Measurements from ENCODE around the gene TYR. TPM values are rescaled to one million over a fixed set of nuclear protein-coding genes. Genes with fewer than 3 reads are reported as not detected.
"Not testable (repeated sequence)": the region's sequence is repeated elsewhere in the genome, so short reads cannot be mapped to it uniquely, and the experiment has no call there.

The TYR gene
- total RNA-seq, 1 experiment from 2014 or later = not detected

DNA sequence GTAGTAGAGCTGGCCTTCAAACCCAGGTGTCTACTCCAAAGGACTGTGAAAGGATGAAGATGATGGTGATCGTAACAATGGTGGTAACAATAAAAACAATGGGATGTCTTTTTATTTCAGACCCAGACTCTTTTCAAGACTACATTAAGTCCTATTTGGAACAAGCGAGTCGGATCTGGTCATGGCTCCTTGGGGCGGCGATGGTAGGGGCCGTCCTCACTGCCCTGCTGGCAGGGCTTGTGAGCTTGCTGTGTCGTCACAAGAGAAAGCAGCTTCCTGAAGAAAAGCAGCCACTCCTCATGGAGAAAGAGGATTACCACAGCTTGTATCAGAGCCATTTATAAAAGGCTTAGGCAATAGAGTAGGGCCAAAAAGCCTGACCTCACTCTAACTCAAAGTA lies 117.3 kb downstream of the TYR start:
- not testable (repeated sequence) for H3K36me3 ChIP-seq; H3K4me1 ChIP-seq; H3K27me3 ChIP-seq; DNase-seq; H3K27ac ChIP-seq; H3K9me3 ChIP-seq (replicated peaks); H3K4me3 ChIP-seq

- H3K9me3 ChIP-seq (replicated peaks); H3K27ac ChIP-seq; H3K4me3 ChIP-seq; H3K27me3 ChIP-seq; H3K4me1 ChIP-seq; DNase-seq; H3K36me3 ChIP-seq: not testable (repeated sequence)
These were observed 125.4 kb downstream of the TYR start for GRCh38 chr11:89303029-89303428.

DNA sequence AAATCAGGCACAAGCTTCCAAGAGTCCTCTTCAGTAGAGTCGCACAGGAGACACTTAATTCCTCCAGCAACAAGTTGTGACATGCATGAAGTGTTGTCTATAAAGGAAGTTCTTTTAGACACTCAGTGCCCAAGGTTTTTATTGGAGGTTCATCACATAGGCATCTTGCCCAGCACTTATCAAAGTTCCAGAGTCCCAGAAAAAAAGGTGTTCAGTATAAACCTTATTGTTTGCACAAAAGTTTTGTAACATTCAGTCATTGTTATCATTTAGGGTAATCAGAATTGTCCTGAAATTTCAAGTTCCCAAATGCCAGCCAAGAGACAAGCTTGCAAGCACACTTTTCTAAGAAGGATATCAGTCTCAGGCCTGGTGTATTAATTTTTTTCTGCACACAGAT lies 130.6 kb downstream of the TYR start:
- not testable (repeated sequence) for H3K4me1 ChIP-seq; H3K27ac ChIP-seq; DNase-seq; H3K27me3 ChIP-seq; H3K9me3 ChIP-seq (replicated peaks); H3K36me3 ChIP-seq; H3K4me3 ChIP-seq

- H3K4me1 ChIP-seq; H3K4me3 ChIP-seq; H3K27ac ChIP-seq; DNase-seq; H3K27me3 ChIP-seq; H3K36me3 ChIP-seq; H3K9me3 ChIP-seq (replicated peaks): not testable (repeated sequence)
These were observed 131.8 kb downstream of the TYR start for GRCh38 chr11:89309321-89309985.

GRCh38 chr11:89310607-89311006 lies 132.9 kb downstream of the TYR start:
- not testable (repeated sequence) for H3K4me3 ChIP-seq

DNA sequence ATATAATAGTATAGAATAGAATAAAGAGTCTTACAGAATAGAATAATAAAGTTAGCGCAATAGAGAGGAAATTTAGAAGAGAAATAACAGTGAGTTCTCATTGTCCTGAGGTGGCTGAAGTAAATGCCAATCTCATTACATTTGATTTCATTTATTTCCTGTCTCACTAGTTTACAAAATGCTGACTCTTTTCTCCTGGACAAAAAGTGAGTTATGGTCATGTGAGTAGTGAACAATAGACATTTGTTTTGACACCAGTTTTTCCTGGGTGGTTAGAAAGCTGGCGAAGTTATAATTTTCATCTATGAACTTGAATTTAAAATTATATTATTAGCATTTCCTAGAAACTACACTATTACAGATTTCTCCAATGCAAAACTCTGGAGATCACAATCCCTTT lies 143.7 kb downstream of the TYR start:
- Histone ChIP-seq H3K4me1 (no peaks in the 10 kb centered on the region), H3K4me3 (no peak overlapping the region), H3K36me3 (no peaks in the 10 kb centered on the region), H3K27me3 (no peaks in the 10 kb centered on the region), H3K27ac (no peak overlapping the region), H3K9me3 (replicated peaks) (no peaks in the 10 kb centered on the region)
- DNase-seq = no peak

More at GRCh38 chr11:89310607-89311006, 132.9 kb downstream of the TYR start:
- H3K27ac ChIP-seq; DNase-seq; H3K27me3 ChIP-seq; H3K4me1 ChIP-seq; H3K36me3 ChIP-seq; H3K9me3 ChIP-seq (replicated peaks): not testable (repeated sequence)

DNA sequence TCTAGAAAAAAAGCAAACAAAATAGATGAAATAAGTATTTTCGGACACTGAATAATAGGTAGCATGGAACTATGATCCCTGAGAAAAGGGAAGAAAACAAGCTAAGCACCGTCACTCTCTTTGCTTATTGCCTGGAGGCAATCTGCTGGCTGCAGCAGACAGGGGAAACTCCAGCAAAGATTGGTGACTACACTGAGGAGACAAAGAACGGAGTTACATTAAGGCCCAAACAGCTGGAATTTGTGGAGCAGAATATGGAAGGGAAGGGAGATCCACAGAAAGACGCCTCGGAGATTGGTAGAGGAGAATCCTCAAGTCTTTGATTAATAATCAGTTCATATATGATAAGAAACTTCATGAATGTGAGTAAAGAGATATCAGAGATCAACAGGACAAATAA lies 150.2 kb downstream of the TYR start:
- no peak overlapping the region for H3K27ac ChIP-seq
- H3K9me3 ChIP-seq (replicated peaks) = no peaks in the 10 kb centered on the region
- no peaks in the 10 kb centered on the region for H3K36me3 ChIP-seq
- H3K4me3 ChIP-seq = no peak overlapping the region
- no peaks in the 10 kb centered on the region for H3K27me3 ChIP-seq
- no peaks in the 10 kb centered on the region for H3K4me1 ChIP-seq
- DNase-seq = no peak

DNA sequence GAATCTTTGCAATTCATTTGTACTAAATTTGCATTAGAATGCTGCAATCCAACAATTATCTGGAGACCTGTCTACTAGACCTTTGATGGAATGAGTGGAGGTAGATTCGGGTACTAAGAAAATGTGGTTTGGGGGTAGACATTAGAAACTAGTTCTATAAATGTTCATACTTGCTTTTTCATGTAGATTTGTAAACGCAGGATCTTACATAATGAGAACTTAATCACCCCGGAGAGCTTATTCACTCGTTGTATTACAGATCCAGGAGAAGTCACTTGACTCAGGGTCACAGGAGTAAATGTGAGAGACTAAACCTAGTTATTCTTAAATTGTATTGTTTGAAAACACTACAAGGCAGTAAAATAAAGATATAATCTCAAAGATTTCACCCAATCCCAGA lies 154.3 kb downstream of the TYR start:
- not testable (repeated sequence) for H3K4me1 ChIP-seq; DNase-seq; H3K36me3 ChIP-seq; H3K27me3 ChIP-seq; H3K27ac ChIP-seq; H3K9me3 ChIP-seq (replicated peaks); H3K4me3 ChIP-seq

- H3K4me3 ChIP-seq; H3K9me3 ChIP-seq (replicated peaks); H3K4me1 ChIP-seq; H3K27ac ChIP-seq; H3K36me3 ChIP-seq; H3K27me3 ChIP-seq: not testable (repeated sequence)
- peak in 1 of 2 experiments; percentile 9 for DNase-seq
These were observed 156.0 kb downstream of the TYR start for GRCh38 chr11:89333704-89334103.

GRCh38 chr11:89337100-89337650 lies 159.5 kb downstream of the TYR start:
- H3K27me3 ChIP-seq; H3K9me3 ChIP-seq (replicated peaks); H3K36me3 ChIP-seq; H3K4me1 ChIP-seq; DNase-seq; H3K4me3 ChIP-seq; H3K27ac ChIP-seq: not testable (repeated sequence)

DNA sequence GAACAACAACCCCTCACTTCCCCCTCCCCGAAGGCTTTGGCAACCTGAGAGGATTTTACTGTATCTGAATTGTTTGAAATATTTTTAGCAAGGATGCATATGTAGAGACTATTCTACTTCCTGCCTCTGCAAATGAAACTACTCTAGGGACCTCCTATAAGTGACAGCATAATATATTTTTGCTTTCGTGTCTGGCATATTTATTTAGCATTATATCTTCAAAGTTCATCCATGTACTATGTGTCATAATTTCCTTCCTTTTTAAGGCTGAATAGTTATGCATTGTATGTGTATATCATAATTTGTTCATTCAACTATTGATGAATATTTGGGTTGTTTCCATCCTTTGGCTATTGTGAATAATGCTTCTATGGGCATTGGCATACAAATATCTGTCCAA lies 160.4 kb downstream of the TYR start:
- not testable (repeated sequence) for H3K27ac ChIP-seq; H3K4me1 ChIP-seq; H3K27me3 ChIP-seq; H3K9me3 ChIP-seq (replicated peaks); H3K4me3 ChIP-seq; DNase-seq; H3K36me3 ChIP-seq

DNA sequence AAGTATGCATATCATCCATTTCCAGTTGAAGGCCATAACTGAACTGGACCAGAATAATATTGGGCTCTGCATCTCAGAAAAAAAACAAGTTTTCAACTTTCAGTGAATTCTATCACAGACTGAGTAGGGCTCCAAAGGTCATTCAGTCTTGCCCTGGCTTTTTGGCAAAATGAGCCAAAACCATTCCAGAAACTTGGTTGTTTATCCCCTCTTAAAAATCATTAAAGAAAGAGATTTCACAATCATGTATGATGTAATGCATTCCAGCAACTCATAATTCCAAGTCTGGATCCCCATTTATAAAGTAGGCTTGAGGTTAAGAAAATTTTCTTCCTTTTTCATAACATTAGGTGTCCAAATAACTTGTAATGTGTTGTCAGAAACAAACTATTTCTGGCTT lies 162.8 kb downstream of the TYR start:
- not testable (repeated sequence) for H3K36me3 ChIP-seq; DNase-seq; H3K4me3 ChIP-seq; H3K27ac ChIP-seq; H3K27me3 ChIP-seq; H3K9me3 ChIP-seq (replicated peaks); H3K4me1 ChIP-seq

DNA sequence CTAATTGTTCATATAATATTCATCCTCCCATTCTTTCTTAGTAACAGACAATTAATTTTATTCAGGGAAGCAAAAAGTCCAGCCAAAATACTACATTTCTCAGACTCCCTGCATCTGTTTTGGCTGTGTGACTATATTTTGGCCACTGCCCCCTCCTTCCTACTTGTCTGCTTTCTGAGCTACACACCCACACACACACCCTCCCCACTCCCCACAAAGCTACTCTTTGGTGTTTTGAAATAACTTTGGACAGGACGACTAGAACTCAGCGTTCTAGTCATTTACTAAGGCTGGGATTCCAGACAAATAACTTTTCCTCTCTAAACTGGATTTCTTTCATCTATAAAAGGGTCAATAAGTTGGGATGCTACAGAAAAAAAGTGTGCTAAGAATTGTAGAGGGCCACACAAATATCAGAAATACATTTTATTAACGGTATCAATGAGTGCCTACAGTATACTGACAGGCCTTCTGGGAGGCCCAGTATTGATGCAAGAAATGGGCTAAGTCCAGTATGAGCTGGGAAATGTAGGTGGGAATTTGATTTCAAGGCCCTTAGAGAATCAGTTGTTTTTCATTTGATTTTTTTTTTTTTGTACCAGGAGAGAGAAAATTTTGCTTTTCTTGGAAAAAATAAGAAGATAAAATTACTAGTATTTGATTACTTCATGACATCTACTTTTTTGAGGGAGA lies 165.4 kb downstream of the TYR start:
- not testable (repeated sequence) for H3K27me3 ChIP-seq; H3K4me1 ChIP-seq; H3K9me3 ChIP-seq (replicated peaks); H3K36me3 ChIP-seq; H3K27ac ChIP-seq; DNase-seq; H3K4me3 ChIP-seq

Measured in SJCRH30 (cell line).